ENCODE measurements around the gene CHRDL2. TPM values are rescaled to one million over a fixed set of nuclear protein-coding genes. Genes with fewer than 3 reads are reported as not detected.
A peak's percentile ranks its signal among the peaks of the same experiment; 100 is the strongest.

The CHRDL2 gene
- total and polyA plus RNA-seq, 2 of the 13 experiments (the other 11 are each of a cell fraction or from before 2014, with no cell fraction given), result 0.04 TPM; not detected in 1

DNA sequence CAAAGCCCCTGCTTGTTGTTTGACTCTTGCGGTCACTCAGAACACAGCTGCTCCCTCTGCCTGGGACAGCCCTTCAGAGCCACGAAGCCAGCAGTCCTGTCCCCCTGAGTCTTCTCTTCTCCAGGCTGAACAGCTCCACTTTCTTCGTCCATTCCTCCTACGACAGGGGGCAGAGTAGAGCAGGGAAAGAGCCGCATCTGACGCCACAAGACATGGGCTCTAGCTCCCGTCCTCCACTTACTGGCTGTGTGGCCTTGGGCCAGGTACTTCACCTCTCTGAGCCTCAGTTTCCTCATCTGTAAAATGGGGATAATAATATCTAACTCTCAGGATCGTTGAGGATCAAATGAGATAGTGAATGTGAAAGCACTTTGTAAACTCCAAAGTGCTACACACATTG, 29.9 kb downstream of the CHRDL2 start:
- Histone ChIP-seq H2AFZ (ENCODE audit: low read length) (no peak overlapping the region), H3K9me3 (ENCODE audit: low read length) (no peaks in the 10 kb centered on the region), H3K79me2 (ENCODE audit: insufficient read depth, low read length) (no peaks in the 10 kb centered on the region), H3K36me3 (replicated peaks in 1 of 2; ENCODE audit: control insufficient read depth in 1 of 2, insufficient read depth in 2 of 2, low read length in 2 of 2) (no peaks in the 10 kb centered on the region), H4K20me1 (ENCODE audit: insufficient read depth, low read length) (no peaks in the 10 kb centered on the region; the same call in 1 of the 2 replicates), H3K4me3 (replicated peaks in 1 of 3; ENCODE audit: insufficient read depth in 1 of 3, low read depth in 2 of 3, low read length in 3 of 3) (no peak overlapping the region), H3K4me2 (ENCODE audit: low read depth, low read length) (no peak overlapping the region), H3K27me3 (ENCODE audit: control insufficient read depth in 1 of 2, insufficient read depth in 2 of 2, low read length in 2 of 2) (peaks cover 4 to 31% of the 10 kb centered on the region in 2 experiments; a peak in 3 of 5 replicates), H3K9ac (ENCODE audit: insufficient read depth, low read depth, low read length) (no peak overlapping the region), H3K4me1 (ENCODE audit: insufficient read depth, low read length) (peaks cover 17% of the 10 kb centered on the region), H3K27ac (ENCODE audit: extremely low read length, insufficient read depth, low read length) (no peak overlapping the region)
- DNase-seq (ENCODE audit: low spot score), result peak; percentile 20
- no TSS peak for BruUV-seq (replicated peaks)
- CTCF ChIA-PET (ENCODE audit: low intra/inter-chr PET ratio, low total read pairs), result interaction anchor here (1.7 to 3.6 kb wide), 3 partner anchors 25 to 169 kb away, joined by 14 to 47 read pairs (median 24); no protein-coding TSS in a partner anchor
- in situ Hi-C loops (cut with HindIII; ENCODE audit: extremely low pct_ligation_motif_present, low pct_unique_long_range_greater_than_20kb) (loop anchor here (5.0 kb wide), 2 partner anchors 36 to 171 kb away; no protein-coding TSS in a partner anchor), intact Hi-C loops (cut with micrococcal nuclease; ENCODE audit: unreplicated experiment) (no loop called here)
- ATAC-seq, result no peak
- TF ChIP-seq RELA (CRISPR knock-in tag; IDR thresholded peaks at IDR 0.05) (no peak), ZNF441 (CRISPR knock-in tag; IDR thresholded peaks at IDR 0.05; ENCODE audit: borderline replicate concordance) (no peak), ZNF773 (CRISPR knock-in tag; IDR thresholded peaks at IDR 0.05; ENCODE audit: borderline replicate concordance) (no peak), ZNF510 (CRISPR knock-in tag; IDR thresholded peaks at IDR 0.05; ENCODE audit: low read depth) (no peak), ZNF768 (CRISPR knock-in tag; IDR thresholded peaks at IDR 0.05) (peak; percentile 95), RBM22 (optimal IDR thresholded peaks at IDR 0.05; ENCODE audit: low read length) (no peak), NFIC (IDR thresholded peaks at IDR 0.05; ENCODE audit: low read length) (no peak), ZNF629 (CRISPR knock-in tag; conservative IDR thresholded peaks at IDR 0.05) (peak; percentile 90), ELF4 (CRISPR knock-in tag; IDR thresholded peaks at IDR 0.05; ENCODE audit: borderline replicate concordance) (no peak), KDM1A (CRISPR knock-in tag; IDR thresholded peaks at IDR 0.05) (0 out of 2 replicates have a peak, but pooled peaks have one; percentile 36), PITX1 (CRISPR knock-in tag; IDR thresholded peaks at IDR 0.05) (no peak), STAG1 (CRISPR knock-in tag; IDR thresholded peaks at IDR 0.05) (peak; percentile 50)
- TF ChIP-seq, protein P1, sequence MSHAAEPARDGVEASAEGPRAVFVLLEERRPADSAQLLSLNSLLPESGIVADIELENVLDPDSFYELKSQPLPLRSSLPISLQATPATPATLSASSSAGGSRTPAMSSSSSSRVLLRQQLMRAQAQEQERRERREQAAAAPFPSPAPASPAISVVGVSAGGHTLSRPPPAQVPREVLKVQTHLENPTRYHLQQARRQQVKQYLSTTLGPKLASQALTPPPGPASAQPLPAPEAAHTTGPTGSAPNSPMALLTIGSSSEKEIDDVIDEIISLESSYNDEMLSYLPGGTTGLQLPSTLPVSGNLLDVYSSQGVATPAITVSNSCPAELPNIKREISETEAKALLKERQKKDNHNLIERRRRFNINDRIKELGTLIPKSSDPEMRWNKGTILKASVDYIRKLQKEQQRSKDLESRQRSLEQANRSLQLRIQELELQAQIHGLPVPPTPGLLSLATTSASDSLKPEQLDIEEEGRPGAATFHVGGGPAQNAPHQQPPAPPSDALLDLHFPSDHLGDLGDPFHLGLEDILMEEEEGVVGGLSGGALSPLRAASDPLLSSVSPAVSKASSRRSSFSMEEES (CRISPR knock-in tag; IDR thresholded peaks at IDR 0.05), result no peak
- TF ChIP-seq, protein P2, sequence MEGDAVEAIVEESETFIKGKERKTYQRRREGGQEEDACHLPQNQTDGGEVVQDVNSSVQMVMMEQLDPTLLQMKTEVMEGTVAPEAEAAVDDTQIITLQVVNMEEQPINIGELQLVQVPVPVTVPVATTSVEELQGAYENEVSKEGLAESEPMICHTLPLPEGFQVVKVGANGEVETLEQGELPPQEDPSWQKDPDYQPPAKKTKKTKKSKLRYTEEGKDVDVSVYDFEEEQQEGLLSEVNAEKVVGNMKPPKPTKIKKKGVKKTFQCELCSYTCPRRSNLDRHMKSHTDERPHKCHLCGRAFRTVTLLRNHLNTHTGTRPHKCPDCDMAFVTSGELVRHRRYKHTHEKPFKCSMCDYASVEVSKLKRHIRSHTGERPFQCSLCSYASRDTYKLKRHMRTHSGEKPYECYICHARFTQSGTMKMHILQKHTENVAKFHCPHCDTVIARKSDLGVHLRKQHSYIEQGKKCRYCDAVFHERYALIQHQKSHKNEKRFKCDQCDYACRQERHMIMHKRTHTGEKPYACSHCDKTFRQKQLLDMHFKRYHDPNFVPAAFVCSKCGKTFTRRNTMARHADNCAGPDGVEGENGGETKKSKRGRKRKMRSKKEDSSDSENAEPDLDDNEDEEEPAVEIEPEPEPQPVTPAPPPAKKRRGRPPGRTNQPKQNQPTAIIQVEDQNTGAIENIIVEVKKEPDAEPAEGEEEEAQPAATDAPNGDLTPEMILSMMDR (CRISPR knock-in tag; IDR thresholded peaks at IDR 0.05), result peak; percentile 59
- TF ChIP-seq, protein P3, sequence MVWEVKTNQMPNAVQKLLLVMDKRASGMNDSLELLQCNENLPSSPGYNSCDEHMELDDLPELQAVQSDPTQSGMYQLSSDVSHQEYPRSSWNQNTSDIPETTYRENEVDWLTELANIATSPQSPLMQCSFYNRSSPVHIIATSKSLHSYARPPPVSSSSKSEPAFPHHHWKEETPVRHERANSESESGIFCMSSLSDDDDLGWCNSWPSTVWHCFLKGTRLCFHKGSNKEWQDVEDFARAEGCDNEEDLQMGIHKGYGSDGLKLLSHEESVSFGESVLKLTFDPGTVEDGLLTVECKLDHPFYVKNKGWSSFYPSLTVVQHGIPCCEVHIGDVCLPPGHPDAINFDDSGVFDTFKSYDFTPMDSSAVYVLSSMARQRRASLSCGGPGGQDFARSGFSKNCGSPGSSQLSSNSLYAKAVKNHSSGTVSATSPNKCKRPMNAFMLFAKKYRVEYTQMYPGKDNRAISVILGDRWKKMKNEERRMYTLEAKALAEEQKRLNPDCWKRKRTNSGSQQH (CRISPR knock-in tag; IDR thresholded peaks at IDR 0.05; ENCODE audit: low read depth), result no peak
- TF ChIP-seq, protein P4, sequence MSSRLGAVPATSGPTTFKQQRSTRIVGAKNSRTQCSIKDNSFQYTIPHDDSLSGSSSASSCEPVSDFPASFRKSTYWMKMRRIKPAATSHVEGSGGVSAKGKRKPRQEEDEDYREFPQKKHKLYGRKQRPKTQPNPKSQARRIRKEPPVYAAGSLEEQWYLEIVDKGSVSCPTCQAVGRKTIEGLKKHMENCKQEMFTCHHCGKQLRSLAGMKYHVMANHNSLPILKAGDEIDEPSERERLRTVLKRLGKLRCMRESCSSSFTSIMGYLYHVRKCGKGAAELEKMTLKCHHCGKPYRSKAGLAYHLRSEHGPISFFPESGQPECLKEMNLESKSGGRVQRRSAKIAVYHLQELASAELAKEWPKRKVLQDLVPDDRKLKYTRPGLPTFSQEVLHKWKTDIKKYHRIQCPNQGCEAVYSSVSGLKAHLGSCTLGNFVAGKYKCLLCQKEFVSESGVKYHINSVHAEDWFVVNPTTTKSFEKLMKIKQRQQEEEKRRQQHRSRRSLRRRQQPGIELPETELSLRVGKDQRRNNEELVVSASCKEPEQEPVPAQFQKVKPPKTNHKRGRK (CRISPR knock-in tag; IDR thresholded peaks at IDR 0.05), result no peak
- TF ChIP-seq, protein P5, sequence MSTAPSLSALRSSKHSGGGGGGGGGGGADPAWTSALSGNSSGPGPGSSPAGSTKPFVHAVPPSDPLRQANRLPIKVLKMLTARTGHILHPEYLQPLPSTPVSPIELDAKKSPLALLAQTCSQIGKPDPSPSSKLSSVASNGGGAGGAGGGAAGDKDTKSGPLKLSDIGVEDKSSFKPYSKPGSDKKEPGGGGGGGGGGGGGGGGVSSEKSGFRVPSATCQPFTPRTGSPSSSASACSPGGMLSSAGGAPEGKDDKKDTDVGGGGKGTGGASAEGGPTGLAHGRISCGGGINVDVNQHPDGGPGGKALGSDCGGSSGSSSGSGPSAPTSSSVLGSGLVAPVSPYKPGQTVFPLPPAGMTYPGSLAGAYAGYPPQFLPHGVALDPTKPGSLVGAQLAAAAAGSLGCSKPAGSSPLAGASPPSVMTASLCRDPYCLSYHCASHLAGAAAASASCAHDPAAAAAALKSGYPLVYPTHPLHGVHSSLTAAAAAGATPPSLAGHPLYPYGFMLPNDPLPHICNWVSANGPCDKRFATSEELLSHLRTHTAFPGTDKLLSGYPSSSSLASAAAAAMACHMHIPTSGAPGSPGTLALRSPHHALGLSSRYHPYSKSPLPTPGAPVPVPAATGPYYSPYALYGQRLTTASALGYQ (CRISPR knock-in tag; IDR thresholded peaks at IDR 0.05), result no peak
- FAIRE-seq, result no peak
- 20% methylated on average over 8 of the region's 8 CpGs for WGBS (ENCODE audit: low lambda C conversion rate)
- POLR2A ChIA-PET, result interaction anchor here (1.0 to 1.4 kb wide), 2 partner anchors 32 to 39 kb away, joined by 4 to 7 read pairs; no protein-coding TSS in a partner anchor
